Superior temporal gyrus (tissue), 1 donor: ENCODE results near the gene KPNA6.
A peak's percentile ranks its signal among the peaks of the same experiment; 100 is the strongest.

ENCODE experiments used
- DNase-seq: peaks from one replicate; pipeline ENCODE4 v3.0.0-alpha.2; 2016; ENCODE audit errors: extremely low spot score

KPNA6 gene

DNA sequence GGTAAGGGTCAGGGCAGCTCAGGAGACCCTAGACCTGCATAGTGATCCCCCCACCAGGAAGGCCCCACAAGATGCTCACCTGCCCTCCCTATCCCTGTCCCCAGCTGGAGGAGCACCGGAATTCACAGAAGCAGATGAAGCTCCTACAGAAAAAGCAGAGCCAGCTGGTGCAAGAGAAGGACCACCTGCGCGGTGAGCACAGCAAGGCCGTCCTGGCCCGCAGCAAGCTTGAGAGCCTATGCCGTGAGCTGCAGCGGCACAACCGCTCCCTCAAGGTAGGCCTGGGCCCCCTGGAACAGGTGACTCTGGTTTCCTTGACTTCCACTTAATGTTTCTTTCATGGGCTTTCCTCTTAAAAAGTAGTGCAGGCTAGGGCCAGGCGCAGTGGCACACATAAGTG, 80.0 kb downstream of the KPNA6 start:
- no peak for DNase-seq

DNA sequence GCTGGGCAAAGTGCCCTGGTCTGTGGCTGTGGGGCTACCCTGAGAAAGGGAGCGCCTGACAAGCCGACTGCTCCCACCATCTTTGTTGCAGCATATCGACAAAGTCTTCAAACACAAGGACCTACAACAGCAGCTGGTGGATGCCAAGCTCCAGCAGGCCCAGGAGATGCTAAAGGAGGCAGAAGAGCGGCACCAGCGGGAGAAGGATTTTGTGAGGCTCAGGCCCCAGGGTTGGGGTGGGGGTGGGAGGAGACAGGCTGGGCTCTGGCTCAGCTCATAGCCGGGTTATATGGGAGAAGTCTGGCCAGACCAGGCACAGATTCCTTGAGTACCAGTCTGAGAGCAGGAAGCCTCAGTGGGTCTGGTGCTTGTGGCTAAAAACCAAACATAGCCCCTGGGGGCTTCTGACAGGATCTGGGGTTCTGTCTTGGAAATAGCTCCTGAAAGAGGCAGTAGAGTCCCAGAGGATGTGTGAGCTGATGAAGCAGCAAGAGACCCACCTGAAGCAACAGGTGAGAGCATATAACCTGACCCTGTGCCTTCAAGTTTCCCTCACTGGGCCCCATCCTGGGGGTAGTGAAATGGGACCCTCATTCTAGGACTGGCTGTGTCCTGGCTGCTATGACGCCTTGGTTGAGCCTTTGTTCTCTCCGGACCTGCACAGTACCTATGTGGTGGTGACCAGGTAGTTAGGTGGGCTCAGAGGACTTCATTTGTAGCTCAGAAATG, 84.5 kb downstream of the KPNA6 start:
- DNase-seq = no peak

DNA sequence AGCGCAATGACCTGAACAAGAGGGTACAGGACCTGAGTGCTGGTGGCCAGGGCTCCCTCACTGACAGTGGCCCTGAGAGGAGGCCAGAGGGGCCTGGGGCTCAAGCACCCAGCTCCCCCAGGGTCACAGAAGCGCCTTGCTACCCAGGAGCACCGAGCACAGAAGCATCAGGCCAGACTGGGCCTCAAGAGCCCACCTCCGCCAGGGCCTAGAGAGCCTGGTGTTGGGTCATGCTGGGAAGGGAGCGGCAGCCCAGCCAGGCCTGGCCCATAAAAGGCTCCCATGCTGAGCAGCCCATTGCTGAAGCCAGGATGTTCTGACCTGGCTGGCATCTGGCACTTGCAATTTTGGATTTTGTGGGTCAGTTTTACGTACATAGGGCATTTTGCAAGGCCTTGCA, 87.1 kb downstream of the KPNA6 start:
- no peak for DNase-seq

DNA sequence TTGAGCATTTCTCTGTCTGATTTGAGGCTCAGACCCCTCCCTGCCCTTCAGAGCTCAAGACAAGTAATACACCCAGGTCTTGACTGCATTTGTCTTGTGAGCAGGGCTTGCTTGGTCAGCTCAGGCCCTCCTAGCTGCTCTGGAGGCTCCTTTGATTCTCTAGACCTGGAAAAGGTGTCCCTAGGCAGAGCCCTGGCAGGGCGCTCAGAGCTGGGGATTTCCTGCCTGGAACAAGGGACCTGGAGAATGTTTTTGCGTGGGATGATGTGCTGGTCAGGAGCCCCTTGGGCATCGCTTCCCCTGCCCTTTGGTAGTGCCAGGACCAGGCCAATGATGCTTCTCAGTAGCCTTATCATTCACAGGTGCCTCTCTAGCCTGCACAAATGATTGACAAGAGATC, 87.7 kb downstream of the KPNA6 start:
- no peak for DNase-seq

DNA sequence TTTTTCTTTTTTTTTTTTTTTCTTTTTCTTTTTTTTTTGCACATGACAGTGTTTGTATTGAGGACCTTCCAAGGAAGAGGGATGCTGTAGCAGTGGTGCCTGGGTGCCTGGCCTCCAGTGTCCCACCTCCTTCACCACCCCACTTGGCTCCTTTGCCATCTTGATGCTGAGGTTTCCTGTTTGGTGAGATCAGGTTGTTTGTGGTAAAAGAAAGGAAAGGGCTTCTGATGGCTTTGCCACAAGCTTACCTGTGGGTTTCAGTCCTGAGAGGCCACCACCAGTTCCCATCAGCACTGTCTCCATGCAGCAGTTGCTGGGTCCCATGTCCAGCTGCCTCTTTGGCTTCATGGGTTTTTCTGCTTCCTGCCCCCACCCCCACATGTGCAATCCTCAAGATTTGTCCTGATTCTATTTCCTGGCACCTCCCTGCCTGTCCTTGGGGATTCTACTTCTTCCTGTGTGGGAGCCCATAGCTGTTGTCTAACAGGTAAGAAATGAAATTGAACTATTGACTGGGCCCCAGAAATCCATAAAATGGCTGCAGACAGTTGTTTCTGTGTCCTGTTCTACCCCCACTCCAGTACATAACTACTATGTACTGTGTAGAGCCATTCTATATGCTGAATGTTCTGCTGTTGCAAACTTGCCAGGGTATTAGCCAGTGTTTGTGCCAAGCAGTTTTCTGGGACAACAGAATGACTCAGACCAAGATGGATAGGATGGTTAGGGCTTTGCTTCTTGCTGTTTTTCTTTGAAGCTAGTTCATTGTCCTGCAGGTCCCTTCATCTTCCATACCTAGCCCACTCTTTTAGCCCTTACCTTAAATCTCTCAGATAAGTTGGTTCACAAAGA, 88.3 kb downstream of the KPNA6 start:
- DNase-seq = peak; percentile 39

DNA sequence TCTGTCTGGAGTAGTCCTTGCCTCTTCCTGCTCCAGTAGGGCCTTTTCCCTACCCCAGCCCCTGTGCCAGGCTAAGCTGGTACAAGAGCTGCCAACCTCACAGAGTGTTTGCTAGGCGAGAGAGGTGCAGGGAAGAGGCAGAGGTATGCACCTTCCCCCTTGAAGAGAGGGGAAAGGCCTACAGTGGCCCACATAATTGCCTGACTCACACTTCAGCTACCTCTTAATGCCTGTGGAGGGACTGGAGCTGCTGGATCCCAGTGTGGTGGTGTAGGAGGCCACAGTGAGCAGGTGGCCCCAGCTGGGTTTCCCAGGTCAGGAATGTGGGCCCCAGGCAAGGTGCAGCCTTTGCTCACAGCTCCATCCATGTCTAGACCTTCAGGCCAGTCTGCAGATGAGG, 89.2 kb downstream of the KPNA6 start:
- DNase-seq = no peak

DNA sequence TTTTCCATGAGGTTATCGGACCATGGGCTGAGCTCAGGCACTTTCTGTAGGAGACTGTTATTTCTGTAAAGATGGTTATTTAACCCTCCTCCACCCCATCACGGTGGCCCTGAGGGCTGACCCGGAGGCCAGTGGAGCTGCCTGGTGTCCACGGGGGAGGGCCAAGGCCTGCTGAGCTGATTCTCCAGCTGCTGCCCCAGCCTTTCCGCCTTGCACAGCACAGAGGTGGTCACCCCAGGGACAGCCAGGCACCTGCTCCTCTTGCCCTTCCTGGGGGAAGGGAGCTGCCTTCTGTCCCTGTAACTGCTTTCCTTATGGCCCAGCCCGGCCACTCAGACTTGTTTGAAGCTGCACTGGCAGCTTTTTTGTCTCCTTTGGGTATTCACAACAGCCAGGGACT, 90.0 kb downstream of the KPNA6 start:
- no peak for DNase-seq

DNA sequence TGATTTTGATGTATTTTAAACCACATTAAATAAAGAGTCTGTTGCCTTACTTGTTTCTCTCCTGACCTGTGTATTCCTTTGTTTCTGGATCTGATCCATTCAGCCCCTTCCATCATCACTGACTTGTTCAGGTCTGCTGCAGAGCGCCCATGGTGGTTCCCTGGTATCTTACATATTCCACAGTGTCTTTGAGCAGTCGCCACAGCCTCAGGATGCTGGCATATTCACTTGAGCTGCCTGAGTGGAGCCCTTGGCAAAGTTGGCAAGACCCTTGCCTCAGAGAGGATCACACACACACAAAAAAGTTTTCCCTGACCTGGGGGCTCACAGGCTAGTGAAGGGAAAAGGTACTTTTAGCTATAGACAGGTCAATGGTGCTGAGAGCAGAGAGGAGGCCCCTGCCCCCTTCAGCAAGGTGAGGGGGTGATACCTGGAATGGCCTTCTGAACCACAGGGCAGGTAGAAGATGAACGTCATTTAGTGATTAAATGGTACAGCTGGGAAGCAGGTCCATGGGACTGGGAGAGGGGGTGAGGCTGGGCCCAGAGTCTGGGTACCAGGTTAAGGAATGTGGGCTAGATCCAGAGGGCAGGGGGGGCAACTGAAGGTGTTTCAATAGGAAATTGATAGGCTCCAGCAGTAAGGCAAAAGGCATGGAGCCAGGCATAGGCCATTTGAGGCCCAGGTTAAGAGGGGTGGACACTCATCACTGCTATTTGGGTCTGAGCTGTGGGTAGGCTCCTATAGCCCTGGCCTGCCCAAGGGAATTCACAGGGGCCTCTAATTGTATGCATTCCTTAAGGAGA, 90.6 kb downstream of the KPNA6 start:
- DNase-seq = no peak

DNA sequence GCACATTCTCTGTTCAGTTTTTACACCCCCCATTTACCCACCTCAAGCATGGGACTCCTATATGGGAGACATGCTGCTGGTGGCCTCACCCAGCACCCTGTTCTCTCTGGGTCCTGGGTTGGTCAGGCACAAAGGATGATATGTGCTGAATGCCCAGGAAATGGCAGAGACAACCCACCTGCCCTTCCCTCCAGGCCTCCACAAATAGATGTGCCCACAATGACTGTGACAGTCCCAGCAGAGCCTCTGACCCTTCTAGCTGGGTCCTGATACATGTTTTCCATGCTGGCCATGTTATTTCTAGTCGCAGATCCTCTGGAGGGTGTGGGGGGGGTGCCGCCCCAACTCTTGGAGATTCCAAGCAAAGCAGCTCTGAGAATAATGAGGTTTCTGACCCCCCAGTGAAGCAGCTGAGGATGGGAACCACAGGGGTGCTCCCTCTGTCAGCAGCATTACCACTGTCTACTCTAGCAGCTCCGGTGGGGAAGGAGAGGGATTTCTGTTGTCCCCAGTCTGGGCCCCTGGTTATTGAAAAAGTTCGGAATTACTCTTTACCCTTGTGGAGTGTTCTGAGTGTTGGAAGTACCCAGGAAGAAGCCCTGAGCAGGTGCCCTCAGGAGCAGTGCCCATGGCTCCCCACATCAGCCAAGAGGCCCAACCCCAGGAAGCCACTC, 91.3 kb downstream of the KPNA6 start:
- DNase-seq = no peak

DNA sequence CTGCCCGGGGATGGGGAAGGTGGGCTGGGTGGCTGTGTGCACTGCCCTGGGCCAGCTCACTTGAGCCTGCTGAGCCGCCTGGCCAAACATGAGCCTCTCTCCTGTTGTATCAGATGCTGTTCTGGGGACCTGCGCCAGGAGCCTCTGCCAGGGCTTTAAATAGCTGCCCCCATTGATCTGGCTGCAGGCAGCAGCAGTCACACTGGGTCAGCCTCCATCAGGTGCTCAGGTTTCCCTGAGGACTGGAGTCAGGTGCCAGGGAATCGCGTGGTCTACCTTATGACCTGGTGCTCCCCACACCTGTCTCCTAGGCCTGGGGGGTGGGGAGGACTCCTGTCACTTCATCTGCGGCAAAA, 91.8 kb downstream of the KPNA6 start:
- no peak for DNase-seq

DNA sequence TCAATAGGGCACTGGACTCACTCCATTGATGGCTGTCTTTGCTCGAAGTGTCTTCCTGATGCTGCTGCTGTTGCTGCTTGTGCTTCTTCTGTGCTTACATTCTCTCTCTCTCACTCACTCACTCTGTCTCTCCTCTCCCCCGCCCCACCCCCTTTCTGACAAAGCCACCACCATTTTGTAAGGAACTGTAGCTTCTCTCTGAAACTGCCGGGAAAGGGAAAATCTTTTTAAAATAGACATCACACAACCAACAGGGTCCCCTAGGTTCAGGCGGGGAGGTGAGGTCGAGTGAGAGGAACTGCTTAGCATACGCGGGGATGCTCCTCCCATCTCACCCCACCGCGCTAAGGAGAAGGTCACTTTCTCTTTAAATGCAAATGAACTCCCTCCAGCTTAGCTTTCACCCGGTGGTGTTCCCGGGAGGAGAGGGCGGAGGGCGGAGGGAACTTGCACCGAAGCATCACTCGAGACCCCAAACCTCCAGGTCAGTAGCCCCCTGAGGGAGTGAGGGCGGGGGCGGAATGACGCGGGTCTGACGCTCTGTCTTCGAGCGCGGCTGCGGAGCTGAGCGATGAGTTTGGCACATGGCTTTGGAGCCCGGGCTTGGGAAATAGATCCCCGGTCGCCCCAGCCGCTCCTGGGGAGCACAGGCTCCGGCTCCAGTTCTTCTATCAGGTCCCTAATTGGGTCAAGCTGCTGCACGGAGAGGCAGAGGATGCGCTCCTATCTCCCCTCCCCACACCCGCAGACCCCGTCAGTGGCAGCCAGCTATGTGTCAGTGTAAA, 92.6 kb downstream of the KPNA6 start, which contains the start of gene CCDC28B:
CCDC28B (plus strand) TSS at position 370 of the 785 bp plus-strand sequence. CDS start 1,341 bp downstream, outside the sequence.
- DNase-seq = peak; percentile 66

DNA sequence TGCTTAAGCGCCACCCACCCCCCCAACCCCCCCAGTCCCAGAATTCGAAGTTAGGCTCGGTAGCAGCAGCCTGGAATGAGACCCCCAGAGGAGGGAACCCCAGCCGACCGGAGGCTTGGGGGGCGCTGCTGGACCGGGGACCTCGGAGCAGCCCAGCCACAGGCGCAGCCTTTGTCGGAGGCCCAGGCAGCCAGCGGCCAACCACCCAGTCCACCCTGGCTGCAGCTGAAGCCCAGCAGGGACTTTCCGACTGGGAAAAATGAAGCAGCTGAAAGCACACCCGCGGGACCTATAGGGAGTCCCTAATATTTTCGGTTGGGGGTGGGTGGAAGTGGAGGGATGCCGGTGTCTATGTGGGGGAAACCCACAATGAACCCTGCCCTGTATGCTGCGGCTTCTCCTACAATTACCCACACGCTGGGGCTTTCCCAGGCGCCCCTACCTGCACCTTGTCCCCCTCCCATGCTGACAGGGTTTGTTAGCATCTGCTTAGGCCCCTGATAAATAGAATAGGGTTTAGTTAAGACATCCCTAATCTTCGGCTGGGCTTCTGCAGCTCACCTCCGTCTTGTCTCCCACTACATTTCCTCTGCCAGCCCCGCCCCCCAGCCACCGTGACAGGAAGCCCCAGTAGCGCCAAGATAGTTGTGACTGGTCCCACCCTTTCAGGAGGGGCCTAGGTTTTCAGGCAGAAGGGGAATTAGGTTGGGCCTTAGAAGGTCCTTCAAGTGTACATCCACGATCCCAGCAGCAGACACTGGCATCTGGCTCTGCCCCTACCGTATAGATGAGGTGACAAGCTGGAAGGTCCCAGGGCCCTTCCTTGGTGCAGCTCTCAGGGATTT, 93.4 kb downstream of the KPNA6 start:
- no peak for DNase-seq

DNA sequence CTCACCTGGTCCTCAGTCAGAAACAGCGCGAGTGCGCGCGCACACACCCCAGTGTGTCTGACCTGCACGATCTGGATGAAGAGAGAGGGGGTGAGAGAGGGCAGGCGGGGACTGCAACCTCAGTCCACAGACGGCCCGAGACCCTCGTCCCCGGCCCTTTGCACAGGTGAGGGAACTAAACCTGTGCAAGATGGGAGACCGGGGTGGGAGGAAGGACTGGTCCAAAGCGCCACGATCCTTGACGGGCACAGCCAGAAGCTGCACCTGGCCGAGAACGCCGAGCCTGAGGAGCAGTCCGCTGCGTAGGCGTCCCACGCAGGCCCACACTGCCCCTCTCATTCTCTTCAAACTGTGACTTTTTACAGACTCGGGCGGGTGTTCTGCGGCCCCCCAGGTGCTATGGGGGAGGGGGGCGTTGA, 97.1 kb downstream of the KPNA6 start:
- no peak for DNase-seq

DNA sequence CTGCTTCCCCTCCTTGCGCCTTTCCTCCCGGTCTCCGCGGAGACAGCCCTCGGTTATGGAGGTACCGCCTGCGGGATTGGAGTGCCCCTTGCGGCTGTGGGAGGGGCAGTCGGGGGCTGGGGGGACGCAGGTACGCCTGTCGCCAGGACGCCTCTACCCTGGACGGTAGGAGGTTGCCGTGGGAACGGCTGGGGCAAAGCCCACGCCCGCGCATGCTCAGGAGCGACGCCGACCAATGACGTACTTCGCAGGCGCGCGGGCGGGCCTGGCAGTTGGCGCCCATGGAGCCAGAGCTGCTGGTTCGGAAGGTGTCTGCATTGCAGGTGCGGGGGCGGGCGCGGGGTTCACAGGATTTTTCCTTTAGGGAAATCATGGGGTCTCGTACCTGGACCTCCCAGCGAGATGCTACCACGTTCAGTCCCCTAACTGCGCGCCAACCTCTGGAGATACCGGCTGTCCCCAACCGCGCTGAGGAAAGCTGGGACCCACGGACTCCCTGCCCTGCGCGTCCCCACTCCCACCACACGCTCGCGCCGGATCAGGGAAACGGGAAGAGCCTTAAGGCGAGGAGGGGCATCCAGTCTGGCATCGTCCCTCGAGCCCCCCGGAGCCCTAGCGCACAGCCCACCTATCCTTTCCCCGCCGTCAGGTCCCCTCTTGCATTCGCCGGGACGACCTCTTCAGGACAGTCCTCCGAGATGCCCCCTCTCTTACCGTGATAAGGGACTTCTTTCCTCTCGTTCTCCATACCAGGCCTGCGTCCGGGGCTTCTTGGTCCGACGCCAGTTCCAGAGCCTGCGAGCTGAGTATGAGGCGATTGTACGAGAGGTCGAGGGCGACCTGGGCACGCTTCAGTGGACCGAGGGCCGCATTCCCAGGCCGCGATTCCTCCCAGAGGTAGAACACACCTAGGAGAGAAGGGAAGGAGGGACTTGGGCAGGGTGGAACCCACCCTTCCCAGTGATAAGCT, 97.8 kb downstream of the KPNA6 start, which contains the start of gene IQCC:
IQCC (plus strand) TSS at position 271 of the 970 bp plus-strand sequence; CDS start at position 282, 11 bp downstream.
- DNase-seq = peak; percentile 89

DNA sequence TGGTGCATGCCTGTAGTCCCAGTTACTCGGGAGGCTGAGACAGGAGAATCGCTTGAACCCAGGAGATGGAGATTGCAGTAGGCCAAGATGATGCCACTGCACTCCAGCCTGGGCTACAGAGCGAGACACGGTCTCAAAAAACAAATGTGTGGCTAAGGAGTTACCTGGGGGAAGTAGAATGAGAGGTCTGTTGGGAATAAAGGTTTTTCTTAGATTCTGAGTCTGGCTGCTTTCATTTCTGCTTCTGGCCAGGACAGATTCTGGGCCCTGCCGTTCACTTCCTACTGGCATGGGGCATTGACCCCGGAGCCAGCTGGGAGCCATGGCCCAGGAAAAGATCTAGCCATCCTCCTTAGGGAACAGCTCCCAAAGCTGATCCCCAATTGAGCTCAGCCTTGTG, 100.6 kb downstream of the KPNA6 start:
- DNase-seq = no peak

DNA sequence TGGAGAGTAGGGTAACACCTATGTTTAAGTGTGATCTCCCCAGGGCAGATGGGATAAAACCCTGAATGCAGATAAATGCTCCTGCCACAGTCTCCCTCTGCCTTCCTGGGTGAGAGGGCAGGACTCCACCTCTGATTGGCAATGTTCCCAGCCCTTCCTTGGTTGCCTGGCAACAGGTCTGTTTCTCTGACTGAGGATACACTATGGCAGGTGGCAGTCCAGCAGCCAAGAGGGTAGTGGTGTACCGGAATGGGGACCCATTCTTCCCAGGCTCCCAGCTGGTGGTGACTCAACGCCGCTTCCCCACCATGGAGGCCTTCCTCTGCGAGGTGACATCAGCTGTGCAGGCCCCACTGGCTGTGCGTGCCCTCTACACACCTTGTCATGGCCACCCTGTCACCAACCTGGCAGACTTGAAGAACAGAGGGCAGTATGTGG, 101.1 kb downstream of the KPNA6 start, which contains the start of gene DCDC2B:
DCDC2B (plus strand) TSS at position 199 of the 438 bp plus-strand sequence; CDS start at position 204, 5 bp downstream.
- DNase-seq = no peak

DNA sequence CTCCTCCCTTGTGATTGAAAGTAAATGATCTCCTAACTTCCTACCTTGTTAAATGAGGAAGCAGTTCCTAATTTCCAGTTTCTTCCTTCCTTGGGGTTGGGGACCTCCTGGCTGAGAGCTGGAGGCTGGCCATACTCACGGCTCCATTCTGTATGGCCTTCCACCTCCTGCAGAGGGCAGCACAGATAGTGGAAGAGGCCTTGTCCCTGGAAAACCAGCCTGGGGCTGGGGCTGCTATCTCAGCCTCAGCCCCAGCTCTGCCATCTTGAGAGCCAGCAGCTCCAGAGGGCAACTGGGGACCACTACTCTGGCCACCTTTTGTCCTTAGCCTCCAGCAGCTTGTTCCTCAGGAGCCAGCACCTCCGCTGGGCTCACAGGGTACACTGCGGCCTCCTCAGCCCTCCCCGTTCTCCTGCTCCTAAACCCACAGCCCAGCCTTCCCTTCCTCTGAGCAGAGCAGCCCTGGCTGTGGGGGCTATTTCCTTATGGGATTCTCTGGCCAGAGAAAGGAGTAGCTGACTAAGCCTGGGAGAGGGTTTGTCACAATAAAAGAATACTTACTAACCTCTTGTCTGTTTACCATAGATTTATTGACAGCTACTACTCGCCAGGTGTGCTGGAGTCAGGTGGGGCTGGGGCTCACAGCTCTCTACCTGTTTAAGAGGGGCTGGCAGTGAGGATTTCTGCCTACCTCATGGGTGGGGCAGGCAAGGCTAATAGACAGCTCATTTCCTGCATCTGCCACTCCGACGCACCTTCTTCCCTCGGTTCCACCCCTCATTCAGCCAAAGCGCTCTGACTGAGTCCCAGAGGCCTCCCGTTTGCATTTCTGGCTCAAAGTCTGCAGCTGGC, 108.0 kb downstream of the KPNA6 start:
- peak; percentile 78 for DNase-seq
